H1 (cell line): ENCODE measurements around the gene CNOT6L. TPM values are rescaled to one million over a fixed set of nuclear protein-coding genes. Genes with fewer than 3 reads are reported as not detected.

ENCODE experiments used
- CTCF ChIA-PET: fragments of 300-600 bp; sonication (Branson Sonifier 250); formaldehyde crosslinking; loops from one replicate; lab custom pipeline; 2021; ENCODE audit not compliant: partially characterized antibody; lab: Charles Lee
- POLR2A ChIA-PET: fragments of 300-600 bp; sonication (Branson Sonifier 250); formaldehyde crosslinking; loops from one replicate; lab custom pipeline; 2021; ENCODE audit warnings: inconsistent platforms; ENCODE audit not compliant: partially characterized antibody; lab: Charles Lee
- DNase-seq, 2 experiments: peaks; one replicate each; pipeline versions ENCODE4 v3.0.0 to v3.0.0-alpha.2; 2010 to 2022; ENCODE audit warnings: low spot score in 2 of 2, low read depth in 1 of 2, mixed read lengths in 1 of 2
- FAIRE-seq: peaks from 2 replicates; lab custom pipeline; 2011; peaks lifted over from hg19 to GRCh38; lab: Jason Lieb, UNC
- H2AFZ ChIP-seq: 2 replicates; pipeline ENCODE4 v1.8.1; 2012; ENCODE audit warnings: low read length, inconsistent platforms
- H2AK5ac ChIP-seq: 2 replicates; pipeline ENCODE4 v1.6.1; 2013; ENCODE audit warnings: low read depth, low read length
- H2BK120ac ChIP-seq: replicated peaks from 2 replicates; pipeline ENCODE3; 2013; ENCODE audit warnings: low read depth, low read length, inconsistent platforms
- H2BK12ac ChIP-seq: 2 replicates; pipeline ENCODE4 v1.6.1; 2013; ENCODE audit warnings: low read depth, low read length
- H2BK15ac ChIP-seq: 2 replicates; pipeline ENCODE4 v1.6.1; 2013; ENCODE audit warnings: low read length
- H2BK20ac ChIP-seq: 2 replicates; pipeline ENCODE4 v1.6.1; 2013; ENCODE audit warnings: low read length
- H2BK5ac ChIP-seq: 2 replicates; pipeline ENCODE4 v1.6.1; 2013; ENCODE audit warnings: low read depth, low read length
- H3K14ac ChIP-seq: 2 replicates; pipeline ENCODE4 v1.6.1; 2013; ENCODE audit warnings: inconsistent platforms; ENCODE audit not compliant: insufficient read length
- H3K18ac ChIP-seq: 2 replicates; pipeline ENCODE4 v1.6.1; 2013; ENCODE audit warnings: low read length; ENCODE audit errors: extremely low read depth
- H3K23ac ChIP-seq: 2 replicates; pipeline ENCODE4 v1.6.1; 2013; ENCODE audit warnings: inconsistent platforms; ENCODE audit not compliant: insufficient read length
- H3K23me2 ChIP-seq: 2 replicates; pipeline ENCODE4 v1.6.1; 2013; ENCODE audit warnings: low read depth, low read length
- H3K27ac ChIP-seq: 2 replicates; pipeline ENCODE4 v1.6.1; 2011; ENCODE audit warnings: low read depth, low read length, inconsistent platforms
- H3K27me3 ChIP-seq, 4 experiments: replicated peaks in 1 of 4; 1 replicate in 1 of 4; 2 replicates in 3 of 4; pipeline versions ENCODE4 v1.6.1 to v1.8.1; 2011 to 2013; ENCODE audit warnings: low read length in 3 of 4, mild to moderate bottlenecking in 3 of 4, inconsistent platforms in 2 of 4, mixed read lengths in 2 of 4, moderate library complexity in 1 of 4; ENCODE audit not compliant: control insufficient read depth in 3 of 4, insufficient read depth in 3 of 4; ENCODE audit errors: extremely low read depth in 1 of 4
- H3K36me3 ChIP-seq, 4 experiments: 2 replicates each; pipeline versions ENCODE4 v1.6.1 to v1.8.1; 2011 to 2013; ENCODE audit warnings: mild to moderate bottlenecking in 4 of 4, low read length in 3 of 4, moderate library complexity in 2 of 4, control low read depth in 1 of 4, inconsistent platforms in 1 of 4; ENCODE audit not compliant: insufficient read depth in 4 of 4, control insufficient read depth in 2 of 4
- H3K4ac ChIP-seq: replicated peaks from 2 replicates; pipeline ENCODE3; 2013; ENCODE audit warnings: low read length, low read depth, mixed read lengths, inconsistent platforms; ENCODE audit not compliant: insufficient read length
- H3K4me1 ChIP-seq, 4 experiments: replicated peaks in 1 of 4; 1 replicate in 1 of 4; 2 replicates in 3 of 4; pipeline versions ENCODE4 v1.6.1 to v1.8.1; 2011 to 2013; ENCODE audit warnings: low read length in 3 of 4, inconsistent platforms in 2 of 4, mixed read lengths in 1 of 4; ENCODE audit not compliant: insufficient read depth in 4 of 4, control insufficient read depth in 3 of 4
- H3K4me2 ChIP-seq, 2 experiments: 2 replicates each; pipeline versions ENCODE4 v1.6.1 to v1.8.1; 2011 to 2013; ENCODE audit warnings: low read depth in 2 of 2, low read length in 2 of 2, control low read depth in 1 of 2, inconsistent platforms in 1 of 2, mild to moderate bottlenecking in 1 of 2; ENCODE audit not compliant: insufficient read depth in 1 of 2
- H3K4me3 ChIP-seq, 4 experiments: fragments of 200-600, 300-600 bp in 1 of 4; sonication (generic), shearing (Covaris generic), sonication (Bioruptor Twin) in 1 of 4; 2 replicates each; pipeline versions ENCODE4 v1.5.1 to v1.8.1; 2011 to 2016; ENCODE audit warnings: low read length in 4 of 4, low read depth in 3 of 4, control low read depth in 2 of 4, inconsistent platforms in 2 of 4, mild to moderate bottlenecking in 2 of 4, mixed read lengths in 1 of 4, moderate library complexity in 1 of 4; ENCODE audit not compliant: insufficient read depth in 2 of 4; ENCODE audit errors: extremely low read depth in 1 of 4
- H3K56ac ChIP-seq: replicated peaks from 2 replicates; pipeline ENCODE3; 2013; ENCODE audit warnings: low read depth, mild to moderate bottlenecking, mixed read lengths, low read length, inconsistent platforms; ENCODE audit not compliant: insufficient read length
- H3K79me1 ChIP-seq: 2 replicates; pipeline ENCODE4 v1.6.1; 2013; ENCODE audit warnings: low read depth, low read length, control low read depth
- H3K79me2 ChIP-seq, 2 experiments: 2 replicates each; pipeline versions ENCODE4 v1.6.1 to v1.8.1; 2012 to 2013; ENCODE audit warnings: low read length in 2 of 2, mild to moderate bottlenecking in 2 of 2, inconsistent platforms in 1 of 2; ENCODE audit not compliant: insufficient read depth in 2 of 2, control insufficient read depth in 1 of 2
- H3K9ac ChIP-seq, 4 experiments: replicated peaks in 1 of 4; 1 replicate in 1 of 4; 2 replicates in 3 of 4; pipeline versions ENCODE4 v1.6.1 to v1.8.1; 2011 to 2013; ENCODE audit warnings: low read depth in 3 of 4, low read length in 3 of 4, control low read depth in 2 of 4, mild to moderate bottlenecking in 2 of 4, moderate library complexity in 2 of 4, inconsistent platforms in 1 of 4; ENCODE audit errors: extremely low read depth in 1 of 4
- H3K9me3 ChIP-seq, 2 experiments: 2 replicates each; pipeline versions ENCODE4 v1.6.1 to v1.8.1; 2012 to 2013; ENCODE audit warnings: mild to moderate bottlenecking in 2 of 2, moderate library complexity in 2 of 2, control low read depth in 1 of 2, inconsistent platforms in 1 of 2, low read depth in 1 of 2, low read length in 1 of 2, mixed read lengths in 1 of 2; ENCODE audit not compliant: insufficient read depth in 2 of 2
- H4K20me1 ChIP-seq, 2 experiments: replicated peaks in 1 of 2; 2 replicates each; pipeline versions ENCODE3 to v1.8.1; 2011 to 2013; ENCODE audit warnings: inconsistent platforms in 2 of 2, low read length in 2 of 2, mild to moderate bottlenecking in 1 of 2; ENCODE audit not compliant: insufficient read depth in 2 of 2, control insufficient read depth in 1 of 2
- H4K5ac ChIP-seq: 2 replicates; pipeline ENCODE4 v1.6.1; 2013; ENCODE audit warnings: low read length, low read depth, mixed read lengths, inconsistent platforms; ENCODE audit not compliant: insufficient read length
- H4K8ac ChIP-seq: 2 replicates; pipeline ENCODE4 v1.8.0; 2013; ENCODE audit warnings: mild to moderate bottlenecking, moderate library complexity, low read length, inconsistent platforms; ENCODE audit not compliant: insufficient read depth; ENCODE audit errors: extremely low read depth
- H4K91ac ChIP-seq: replicated peaks from 2 replicates; pipeline ENCODE3; 2013; ENCODE audit warnings: low read length, mixed read lengths, inconsistent platforms; ENCODE audit not compliant: insufficient read length
- BACH1 ChIP-seq: IDR thresholded peaks from 2 replicates; pipeline ENCODE4 v1.6.1; 2012; ENCODE audit warnings: low read length, improper control_type of control experiment
- FOSL1 ChIP-seq: IDR thresholded peaks from 2 replicates; pipeline ENCODE4 v1.6.1; 2011; ENCODE audit warnings: mild to moderate bottlenecking, low read depth, low read length, moderate library complexity; ENCODE audit not compliant: insufficient read depth
- GTF2F1 ChIP-seq: IDR thresholded peaks from 2 replicates; pipeline ENCODE4 v1.6.1; 2012; ENCODE audit warnings: low read depth, low read length, improper control_type of control experiment, borderline replicate concordance
- JUN ChIP-seq: IDR thresholded peaks from 2 replicates; pipeline ENCODE4 v1.6.1; 2011; ENCODE audit warnings: low read depth, mild to moderate bottlenecking, improper control_type of control experiment, low read length
- POLR2A ChIP-seq, 2 experiments: IDR thresholded peaks; 1 replicate in 1 of 2; 2 replicates in 1 of 2; pipeline ENCODE4 v1.6.1; 2011; ENCODE audit warnings: low read depth in 2 of 2, low read length in 2 of 2, mild to moderate bottlenecking in 2 of 2; ENCODE audit errors: control extremely low read depth in 1 of 2
- POU5F1 ChIP-seq: IDR thresholded peaks from 2 replicates; pipeline ENCODE4 v1.6.1; 2011; ENCODE audit warnings: low read depth, mild to moderate bottlenecking, low read length, moderate library complexity
- RFX5 ChIP-seq: IDR thresholded peaks from 2 replicates; pipeline ENCODE4 v1.6.1; 2011; ENCODE audit warnings: low read depth, low read length, improper control_type of control experiment, borderline replicate concordance
- RXRA ChIP-seq: IDR thresholded peaks from 2 replicates; pipeline ENCODE4 v1.6.1; 2011; ENCODE audit warnings: low read depth, mild to moderate bottlenecking, low read length, moderate library complexity; ENCODE audit not compliant: insufficient read depth
- TAF7 ChIP-seq: optimal IDR thresholded peaks from 2 replicates; pipeline ENCODE3; 2011; ENCODE audit warnings: low read depth, mild to moderate bottlenecking, inconsistent platforms, low read length, moderate library complexity, borderline replicate concordance
- WGBS, 2 experiments: shearing (Covaris generic) in 1 of 2; methylation state at CpG; one replicate each; pipeline versions ENCODE4 v1.1.6 to v1.1.7; 2013 to 2015; ENCODE audit warnings: low lambda C conversion rate in 2 of 2, mixed read lengths in 2 of 2, inconsistent platforms in 1 of 2, low coverage in 1 of 2, missing lambda C conversion rate in 1 of 2; ENCODE audit not compliant: insufficient replicate concordance in 2 of 2, insufficient coverage in 1 of 2, insufficient read length in 1 of 2; ENCODE audit errors: extremely low coverage in 1 of 2, missing lambda C conversion rate in 1 of 2; 5-methylcytosine and 5-hydroxymethylcytosine counted together
- polyA plus RNA-seq, 7 experiments: library from polyadenylated mRNA; depleted of rRNA in 3 of 7; stranded (reverse) in 5 of 7; unstranded in 2 of 7; fragments of >200 nt in 5 of 7; fragments of 200-250 nt in 2 of 7; gene quantifications; 1 replicate in 5 of 7; 2 replicates in 1 of 7; 4 replicates in 1 of 7; pipeline versions ENCODE4 v1.2.1 to v1.2.3, GENCODE V29; 2011 to 2013; ENCODE audit warnings: missing spikeins in 2 of 7, mixed read lengths in 2 of 7
- total RNA-seq: library from RNA; stranded (reverse); fragmentation: NEBNext Ultra II Directional; extraction: Animal tissue kit (Norgen Biotek cat#: 25700); gene quantifications from 2 replicates; pipeline ENCODE4 v1.2.1, GENCODE V29; 2021

CNOT6L gene
- total and polyA plus RNA-seq, 2 of the 8 experiments (the other 6 are each of a cell fraction or from before 2014, with no cell fraction given): 2.0 to 22.4 TPM

DNA sequence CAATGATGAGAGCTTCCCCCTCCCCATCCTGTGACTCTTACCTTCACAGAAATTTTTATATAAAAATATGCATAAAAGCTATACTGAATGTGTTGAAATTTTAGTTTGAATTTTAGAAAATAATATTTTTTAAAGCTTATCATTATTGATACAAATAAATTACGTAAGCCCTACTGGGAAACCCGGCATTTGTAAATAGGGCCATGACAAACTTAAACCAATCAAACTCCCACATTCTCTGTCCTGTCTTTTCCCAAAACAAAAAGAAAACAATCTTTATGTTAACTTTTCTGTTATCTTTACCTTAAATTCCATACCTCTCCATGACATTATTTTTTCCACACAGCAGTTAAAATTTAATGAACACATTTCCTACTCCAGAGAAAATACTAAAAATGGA lies 2.6 kb downstream of the CNOT6L start:
- FAIRE-seq: no peak

More for the DNA sequence above, 2.6 kb downstream of the CNOT6L start:
- Histone ChIP-seq H2BK5ac (no peak overlapping the region), H2AK5ac (no peak overlapping the region), H4K8ac (no peak overlapping the region), H4K5ac (no peak overlapping the region), H2BK12ac (no peak overlapping the region), H4K91ac (no peak overlapping the region), H3K9me3 (no peaks in the 10 kb centered on the region), H4K20me1 (peaks cover 0 to 2% of the 10 kb centered on the region in 2 experiments), H3K9ac (no peak overlapping the region), H3K36me3 (no peaks in the 10 kb centered on the region), H3K27ac (no peak overlapping the region), H3K4me2 (no peak overlapping the region), H2BK20ac (no peak overlapping the region), H3K27me3 (peaks cover 0 to 5% (median 2%) of the 10 kb centered on the region in 4 experiments; a peak in 2 of 7 replicates), H3K14ac (no peak overlapping the region), H2BK15ac (no peak overlapping the region), H3K4me1 (peaks cover 0 to 4% (median 2%) of the 10 kb centered on the region in 4 experiments; a peak in 4 of 7 replicates), H3K23ac (no peak overlapping the region), H3K79me1 (no peaks in the 10 kb centered on the region), H2AFZ (no peak overlapping the region), H3K4me3 (no peak overlapping the region), H3K4ac (no peak overlapping the region), H3K23me2 (peaks cover 8% of the 10 kb centered on the region; the same call in 1 of the 2 replicates), H3K18ac (no peak overlapping the region), H3K56ac (no peak overlapping the region), H3K79me2 (peaks cover 0 to 5% of the 10 kb centered on the region in 2 experiments; a peak in 1 of 4 replicates), H2BK120ac (no peak overlapping the region)
- TF ChIP-seq RXRA (no peak), JUN (no peak), RFX5 (no peak), FOSL1 (no peak), POLR2A (IDR thresholded peaks at IDR 0.05; ENCODE audit: control extremely low read depth in 1 of 2, low read depth in 2 of 2, low read length in 2 of 2) (no peak), BACH1 (no peak), GTF2F1 (no peak), POU5F1 (no peak), TAF7 (no peak)
- DNase-seq: no peak
- CTCF ChIA-PET: interaction anchor here (1.1 to 1.6 kb wide), 2 partner anchors 178 to 215 kb away, joined by 3 to 4 read pairs; no protein-coding TSS in a partner anchor
- 92% methylated on average over 2 of the region's 2 CpGs; no CpG with 5 or more reads in 1 of the 2 experiments for WGBS, 2 experiments
- POLR2A ChIA-PET: no interaction called here
